Heart left ventricle (tissue), 16 donors: ENCODE results near the gene TSKU. TPM values are rescaled to one million over a fixed set of nuclear protein-coding genes. Genes with fewer than 3 reads are reported as not detected.
A peak's percentile ranks its signal among the peaks of the same experiment; 100 is the strongest.
"Not testable (repeated sequence)": the region's sequence is repeated elsewhere in the genome, so short reads cannot be mapped to it uniquely, and the experiment has no call there.

Experiments used
- ATAC-seq, 4 donors: fragments of 200-7000 bp; cut with Tn5 transposase; one replicate each; pipeline ENCODE4 v1.9.1; 2020 to 2022; ENCODE audit warnings: moderate library complexity in 4 of 4, mild to moderate bottlenecking in 3 of 4, moderate number of reproducible peaks in 1 of 4
- DNase-seq, 5 donors: peaks; one replicate each; pipeline ENCODE4 v3.0.0-alpha.2; 2020
- H3K27ac ChIP-seq, 12 donors: fragments of 200-600 bp; sonication (generic) in 4 of 12; one replicate each; pipeline versions ENCODE4 v1.5.0 to v1.8.0; 2016 to 2022; ENCODE audit warnings: mild to moderate bottlenecking in 2 of 12
- H3K27me3 ChIP-seq, 9 donors: fragments of 200-600 bp; sonication (generic) in 2 of 9; one replicate each; pipeline versions ENCODE4 v1.5.1 to v1.8.0; 2016 to 2022; ENCODE audit warnings: mild to moderate bottlenecking in 3 of 9
- H3K36me3 ChIP-seq, 9 donors: fragments of 200-600 bp; sonication (generic) in 2 of 9; one replicate each; pipeline versions ENCODE4 v1.5.0 to v1.8.0; 2018 to 2022; ENCODE audit warnings: mild to moderate bottlenecking in 2 of 9
- H3K4me1 ChIP-seq, 12 donors: fragments of 200-600 bp; sonication (generic) in 4 of 12; one replicate each; pipeline versions ENCODE4 v1.5.0 to v1.8.0; 2016 to 2022; ENCODE audit warnings: mild to moderate bottlenecking in 3 of 12
- H3K4me3 ChIP-seq, 12 donors: fragments of 200-600 bp; sonication (generic) in 4 of 12; one replicate each; pipeline versions ENCODE4 v1.5.0 to v1.8.0; 2017 to 2022; ENCODE audit warnings: mild to moderate bottlenecking in 9 of 12, moderate library complexity in 4 of 12
- H3K9me3 ChIP-seq, 12 donors: fragments of 200-600 bp; sonication (generic) in 4 of 12; one replicate each; pipeline versions ENCODE4 v1.5.0 to v1.8.0; 2016 to 2022; ENCODE audit warnings: mild to moderate bottlenecking in 1 of 12
- POLR2A ChIP-seq, 2 donors: fragments of 450-650 bp; IDR thresholded peaks; one replicate each; pipeline ENCODE4 v1.6.1; 2017; ENCODE audit warnings: antibody characterized with exemption in 2 of 2, mild to moderate bottlenecking in 2 of 2, moderate library complexity in 2 of 2
- WGBS, 4 donors: extraction: QIAGEN DNeasy Blood & Tissue Kit in 2 of 4; methylation state at CpG; one replicate each; pipeline versions ENCODE4 v1.1.5 to v1.1.7; 2013 to 2018; 5-methylcytosine and 5-hydroxymethylcytosine counted together
- intact Hi-C, 10 donors: fragments of 100-400 bp; cut with DNase I; formaldehyde crosslinking; loops; one replicate each; pipeline versions ENCODE4 v1.11.1 to v1.14.2; 2022
- long read RNA-seq, 3 donors: library from polyadenylated mRNA; unstranded; transcript quantifications; one replicate each; pipeline ENCODE4 v2.0.0, GENCODE V29; 2020 to 2021
- polyA plus RNA-seq, 2 donors: library from polyadenylated mRNA; stranded (reverse); fragments of 200-250 nt; gene quantifications; one replicate each; pipeline ENCODE4 v1.2.3, GENCODE V29; 2013
- total RNA-seq, 9 donors: library from RNA; depleted of rRNA in 2 of 9; stranded (reverse); fragments of >200 nt in 2 of 9; fragmentation: NEBNext Ultra II Directional in 3 of 9; extraction: Animal tissue kit (Norgen Biotek cat#: 25700) in 3 of 9; gene quantifications; one replicate each; pipeline versions ENCODE4 v1.1.0 to v1.2.4, GENCODE V29; 2016 to 2023
- TF ChIP-seq, protein P1 (sequence below), 12 donors: fragments of 200-600 bp; sonication (generic) in 4 of 12; IDR thresholded peaks; one replicate each; pipeline versions ENCODE4 v1.5.0 to v1.8.0; 2018 to 2022; ENCODE audit warnings: antibody characterized with exemption in 12 of 12, mild to moderate bottlenecking in 5 of 12
- donor health status: ischemic (EF 13 %, LVEDD 7.1; RV severe dilation, severe dysfunction).
- donor health status: healthy with polysubstance abuse.
- donor health status: DM: no; HTN: yes; CAD: no.
- donor health status: DM: no; HTN: no; CAD: no.
- donor health status: ischemic (EF 25% LVEDD 6.9; RV normal size, moderate dysfunction).
- donor health status: ischemic (EF 25% LVEDD 5.7; RV mildly dilated, moderate dysfunction).
- donor health status: healthy.
- donor health status: DM: yes; HTN: yes; CAD: no.
- donor health status: ischemic (EF 35%, LVEDD 5.7; RV mildly dilated, moderate dysfunction).
- donor health status: nonischemic (EF 11% LVEDD 7.7; RV severe dilation, severe dysfunction).
- donor health status: DM: yes; HTN: yes; CAD: no.
- donor health status: PGD.
- donor health status: ischemic (EF 29% LVEDD 5.4; RV normal size, mild dysfunction).
- donor health status: nonischemic (EF 23%, LVEDD 6.1; RV moderate dilation, normal function).

The TSKU gene, protein sequence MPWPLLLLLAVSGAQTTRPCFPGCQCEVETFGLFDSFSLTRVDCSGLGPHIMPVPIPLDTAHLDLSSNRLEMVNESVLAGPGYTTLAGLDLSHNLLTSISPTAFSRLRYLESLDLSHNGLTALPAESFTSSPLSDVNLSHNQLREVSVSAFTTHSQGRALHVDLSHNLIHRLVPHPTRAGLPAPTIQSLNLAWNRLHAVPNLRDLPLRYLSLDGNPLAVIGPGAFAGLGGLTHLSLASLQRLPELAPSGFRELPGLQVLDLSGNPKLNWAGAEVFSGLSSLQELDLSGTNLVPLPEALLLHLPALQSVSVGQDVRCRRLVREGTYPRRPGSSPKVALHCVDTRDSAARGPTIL
- total RNA-seq (10 to 100 TPM in 5 of 9 donors, 1 to 10 TPM in 4; 4.5 to 39.8 (median 11.4) TPM), polyA plus RNA-seq (10 to 100 TPM in 1 of 2 donors, 1 to 10 TPM in 1; 6.7 to 11.2 TPM)
- long read RNA-seq, donor 1, transcript TSKU-201 (2 exons, 2,712 nt): major isoform, 24 of 34 reads
- long read RNA-seq, donor 1, partial matches to known transcripts: 0 of 34 reads
- long read RNA-seq, donor 1, other reads (novel, unspliced or antisense): 10 of 34 reads
- long read RNA-seq, donor 2, transcript TSKU-201 (2 exons, 2,712 nt): major isoform, 34 of 48 reads
- long read RNA-seq, donor 2, partial matches to known transcripts: 14 of 48 reads
- long read RNA-seq, donor 2, other reads (novel, unspliced or antisense): 0 of 48 reads
- long read RNA-seq, donor 3, transcript TSKU-201 (2 exons, 2,712 nt): major isoform, 15 of 21 reads
- long read RNA-seq, donor 3, partial matches to known transcripts: 0 of 21 reads
- long read RNA-seq, donor 3, other reads (novel, unspliced or antisense): 6 of 21 reads

DNA sequence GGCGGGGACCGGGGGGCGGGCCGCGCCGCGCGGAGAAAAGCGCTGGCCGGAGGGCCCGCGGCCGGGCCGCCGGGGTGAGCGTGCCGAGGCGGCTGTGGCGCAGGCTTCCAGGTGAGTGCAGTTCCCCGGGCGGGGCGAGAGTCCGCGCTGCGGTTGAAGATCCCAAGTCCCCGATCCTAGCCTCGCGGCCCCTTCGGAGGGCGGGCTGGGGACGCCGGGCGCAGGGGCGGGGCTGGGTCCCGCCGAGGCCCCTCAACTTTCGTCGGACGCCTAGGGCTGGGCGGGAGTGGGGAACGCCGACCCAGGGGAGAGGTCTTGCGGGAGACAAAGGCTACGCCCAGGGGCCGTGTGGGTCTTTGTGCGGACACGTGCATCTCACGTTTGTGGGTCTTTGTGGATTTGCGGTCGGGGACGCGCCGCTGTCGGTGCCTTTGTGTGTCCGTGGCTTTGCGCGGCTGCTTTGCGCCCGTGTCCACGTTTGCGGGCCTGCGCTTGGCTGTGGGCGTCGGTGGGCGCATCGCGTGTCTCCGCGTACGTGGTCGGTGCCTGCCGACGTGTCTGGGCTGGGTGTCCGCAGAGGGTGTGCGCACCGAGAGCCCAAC is at the start of gene TSKU:
TSS of gene TSKU (plus strand) at position 63 of the 602 bp plus-strand sequence. CDS start 12,261 bp downstream, outside the sequence.
- DNase-seq (peak in 1 of 5 donors; percentile 63), ATAC-seq (peak in 2 of 4 donors; percentile 11 to 29)
- WGBS, 4 donors: 0 to 1% (median 0%) methylated on average over 30 to 76 of the region's 76 CpGs
- Histone ChIP-seq H3K9me3 (no peaks in the 10 kb centered on the region), H3K27me3 (peaks cover 0 to 23% (median 0%) of the 10 kb centered on the region in 9 donors), H3K4me1 (peaks cover 0 to 75% (median 24%) of the 10 kb centered on the region in 12 donors), H3K4me3 (peak within 1 kb of the TSS; percentile 48 to 95 (median 86)), H3K27ac (peak within 1 kb of the TSS; percentile 80 to 95 (median 88)), H3K36me3 (no peaks in the 10 kb centered on the region)
- TF ChIP-seq, protein P1, sequence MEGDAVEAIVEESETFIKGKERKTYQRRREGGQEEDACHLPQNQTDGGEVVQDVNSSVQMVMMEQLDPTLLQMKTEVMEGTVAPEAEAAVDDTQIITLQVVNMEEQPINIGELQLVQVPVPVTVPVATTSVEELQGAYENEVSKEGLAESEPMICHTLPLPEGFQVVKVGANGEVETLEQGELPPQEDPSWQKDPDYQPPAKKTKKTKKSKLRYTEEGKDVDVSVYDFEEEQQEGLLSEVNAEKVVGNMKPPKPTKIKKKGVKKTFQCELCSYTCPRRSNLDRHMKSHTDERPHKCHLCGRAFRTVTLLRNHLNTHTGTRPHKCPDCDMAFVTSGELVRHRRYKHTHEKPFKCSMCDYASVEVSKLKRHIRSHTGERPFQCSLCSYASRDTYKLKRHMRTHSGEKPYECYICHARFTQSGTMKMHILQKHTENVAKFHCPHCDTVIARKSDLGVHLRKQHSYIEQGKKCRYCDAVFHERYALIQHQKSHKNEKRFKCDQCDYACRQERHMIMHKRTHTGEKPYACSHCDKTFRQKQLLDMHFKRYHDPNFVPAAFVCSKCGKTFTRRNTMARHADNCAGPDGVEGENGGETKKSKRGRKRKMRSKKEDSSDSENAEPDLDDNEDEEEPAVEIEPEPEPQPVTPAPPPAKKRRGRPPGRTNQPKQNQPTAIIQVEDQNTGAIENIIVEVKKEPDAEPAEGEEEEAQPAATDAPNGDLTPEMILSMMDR (IDR thresholded peaks at IDR 0.05): no peak
- TF ChIP-seq POLR2A (IDR thresholded peaks at IDR 0.05): peak in 1 of 2 donors; percentile 41
- intact Hi-C loops: loop anchor here in 2 of 10 donors (5.0 kb wide), 2 partner anchors 36 to 41 kb away; no protein-coding TSS in a partner anchor

DNA sequence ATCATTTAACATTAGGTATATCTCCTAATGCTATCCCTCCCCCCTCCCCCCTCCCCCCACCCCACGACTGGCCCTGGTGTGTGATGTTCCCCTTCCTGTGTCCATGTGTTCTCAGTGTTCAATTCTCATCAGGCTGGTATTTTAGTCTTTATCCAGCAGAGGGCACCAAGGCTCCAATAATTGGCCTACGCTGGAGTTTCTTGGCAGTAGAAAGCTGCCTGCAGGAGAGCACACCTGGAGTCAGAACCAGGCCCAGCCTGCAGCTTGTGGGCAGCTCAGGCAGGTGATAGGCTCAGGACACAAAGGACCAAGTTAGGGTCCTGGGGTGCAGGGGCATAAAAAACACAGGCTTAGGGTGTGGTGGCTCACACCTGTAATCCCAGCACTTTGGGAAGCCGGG is 49.2 kb upstream of the TSKU start:
- not testable (repeated sequence) for H3K4me3 ChIP-seq, H3K9me3 ChIP-seq, H3K36me3 ChIP-seq, H3K27ac ChIP-seq, DNase-seq, H3K27me3 ChIP-seq
- TF ChIP-seq, protein P1 (IDR thresholded peaks at IDR 0.05): peak; percentile 33 to 76 (median 60)
- peak in 3 of 4 donors; percentile 61 to 79 (median 72) for ATAC-seq
- H3K4me1 ChIP-seq: peaks cover 0 to 14% (median 1%) of the 10 kb centered on the region in 12 donors
- intact Hi-C loops: loop anchor here (1.0 to 10.0 kb wide), 5 partner anchors 65 to 361 kb away; no protein-coding TSS in a partner anchor
- 30 to 33% (median 33%) methylated on average over 3 of the region's 3 CpGs for WGBS, 4 donors

DNA sequence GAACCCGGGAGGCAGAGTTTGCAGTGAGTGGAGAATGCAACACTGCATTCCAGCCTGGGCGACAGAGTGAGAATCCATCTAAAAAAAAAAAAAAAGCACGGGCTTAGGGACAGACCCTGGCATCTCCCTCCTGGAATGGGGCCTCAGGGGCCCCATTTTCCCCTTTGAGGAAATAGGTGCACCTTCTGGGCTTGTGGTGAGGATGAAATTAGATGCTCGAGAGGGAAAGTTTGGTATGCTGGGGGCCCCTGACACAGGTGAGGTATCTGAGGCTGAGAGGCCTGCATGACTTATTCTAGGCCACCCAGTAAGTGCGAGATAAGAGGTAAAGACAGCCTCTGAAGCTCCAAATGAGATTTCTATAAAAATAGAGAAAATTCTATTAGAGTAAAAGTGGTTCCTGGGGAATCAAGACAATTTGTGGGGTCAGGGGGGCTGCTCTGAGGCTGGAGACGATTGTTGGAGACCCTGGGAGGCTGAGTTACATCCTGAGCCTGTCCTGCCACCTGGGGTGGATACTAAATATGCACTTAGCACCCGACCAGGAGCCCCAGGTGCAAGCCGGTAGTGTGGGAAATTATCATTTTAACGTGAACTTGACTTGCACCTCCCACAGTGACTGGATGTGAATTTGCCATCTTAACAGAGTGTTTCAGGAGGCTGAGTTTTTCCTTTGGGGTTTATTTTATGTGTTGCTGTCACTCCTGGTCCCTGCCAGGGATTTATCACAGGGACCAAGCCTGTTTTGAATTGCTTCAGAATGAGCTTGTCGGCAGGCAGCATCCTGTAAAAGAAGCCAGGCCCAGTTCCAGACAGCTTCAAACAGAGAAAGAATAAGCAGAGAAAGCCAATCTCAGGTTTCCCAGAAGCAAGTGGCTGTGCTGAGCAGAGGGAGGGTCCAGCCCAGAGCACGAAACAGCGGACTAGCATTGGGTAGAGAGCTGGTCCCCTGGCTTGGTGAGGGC is 48.4 kb upstream of the TSKU start:
- no peak overlapping the region for H3K27ac ChIP-seq
- ATAC-seq: no peak
- intact Hi-C loops: loop anchor here (1.0 to 10.0 kb wide), 6 partner anchors 64 to 360 kb away; no protein-coding TSS in a partner anchor

More for the DNA sequence above, 48.4 kb upstream of the TSKU start:
- H3K27me3 ChIP-seq: no peaks in the 10 kb centered on the region
- WGBS, 4 donors: 69 to 75% (median 71%) methylated on average over 12 of the region's 12 CpGs
- TF ChIP-seq POLR2A (IDR thresholded peaks at IDR 0.05): no peak
- TF ChIP-seq, protein P1 (IDR thresholded peaks at IDR 0.05): no peak
- H3K4me3 ChIP-seq: no peak overlapping the region
- H3K9me3 ChIP-seq: no peaks in the 10 kb centered on the region
- DNase-seq: no peak
- H3K4me1 ChIP-seq: peaks cover 0 to 16% (median 1%) of the 10 kb centered on the region in 12 donors
- no peaks in the 10 kb centered on the region for H3K36me3 ChIP-seq
